Fibroblast of skin of left quadriceps (primary cell): Measurements from ENCODE around the gene NKAIN4.

ENCODE experiments used
- DNase-seq, 2 experiments: peaks; one replicate each; pipeline ENCODE4 v3.0.0-alpha.2; 2013; ENCODE audit warnings: low read depth in 2 of 2

The NKAIN4 gene

DNA sequence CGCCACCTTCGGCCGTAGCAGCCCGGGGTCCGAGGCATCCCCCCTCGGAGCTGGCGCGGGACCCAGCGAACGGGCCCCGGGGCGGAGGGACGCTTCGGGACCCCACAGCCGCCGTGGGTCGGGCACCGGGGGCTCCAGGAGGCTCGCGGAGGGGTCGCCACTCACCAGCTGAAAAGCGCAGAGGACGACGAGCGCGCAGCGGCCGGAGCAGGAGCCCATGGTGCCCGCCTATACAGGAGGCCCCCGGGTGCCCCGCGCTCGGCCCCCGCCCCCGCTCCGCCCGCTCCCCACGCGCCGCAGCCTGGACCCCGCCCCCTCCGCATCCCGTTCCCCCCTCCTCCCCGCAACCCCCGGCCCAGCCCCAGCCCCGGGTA is at the start of gene NKAIN4:
TSS of gene NKAIN4 (minus strand) at position 232 of the 374 bp plus-strand sequence. CDS start at position 219, 13 bp downstream.
- no peak for DNase-seq

DNA sequence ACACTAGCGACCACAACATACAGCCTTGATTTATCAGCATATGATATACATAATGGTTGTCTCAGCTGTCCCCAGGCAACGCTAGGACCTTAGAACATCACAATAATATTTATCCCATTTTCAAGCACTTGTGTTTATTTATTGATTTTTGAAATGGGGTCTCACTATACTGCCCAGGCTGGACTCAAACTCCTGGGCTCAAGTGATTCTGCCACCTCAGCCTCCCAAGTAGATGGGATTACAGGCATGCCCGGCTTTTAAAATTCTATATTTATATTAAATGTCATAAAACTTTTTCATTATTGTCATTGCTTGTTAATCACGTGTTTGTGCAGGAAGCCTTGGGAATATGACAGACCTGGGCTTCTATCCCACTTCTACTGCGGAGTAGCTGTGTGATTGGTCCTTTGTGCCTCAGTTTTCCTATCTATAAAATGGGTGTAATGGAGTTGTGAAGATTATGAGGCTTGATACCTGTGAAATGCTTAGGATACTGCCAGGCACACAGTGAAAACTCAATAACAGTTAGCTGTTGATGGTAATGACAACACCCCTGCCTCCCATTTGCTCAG is 48.9 kb upstream of the NKAIN4 start:
- no peak for DNase-seq

DNA sequence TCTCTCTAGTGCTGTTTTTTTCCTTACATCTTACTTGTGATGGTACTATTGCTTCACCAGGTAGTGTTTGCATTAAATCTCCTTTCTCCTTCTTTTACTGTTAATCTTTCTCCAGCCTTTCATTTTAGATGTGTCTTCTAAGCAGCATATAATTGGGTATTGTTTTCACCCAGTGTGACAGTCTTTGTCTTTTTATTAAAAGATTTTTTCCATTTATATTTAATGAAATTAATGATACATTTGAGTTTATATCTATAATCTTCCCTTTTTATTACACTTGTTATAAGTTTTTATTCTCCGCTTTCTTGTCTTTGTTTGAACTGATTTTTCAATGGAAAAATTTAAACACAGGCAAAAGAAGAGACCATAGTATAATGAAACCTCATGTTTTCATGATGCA is 47.4 kb upstream of the NKAIN4 start:
- DNase-seq = no peak

DNA sequence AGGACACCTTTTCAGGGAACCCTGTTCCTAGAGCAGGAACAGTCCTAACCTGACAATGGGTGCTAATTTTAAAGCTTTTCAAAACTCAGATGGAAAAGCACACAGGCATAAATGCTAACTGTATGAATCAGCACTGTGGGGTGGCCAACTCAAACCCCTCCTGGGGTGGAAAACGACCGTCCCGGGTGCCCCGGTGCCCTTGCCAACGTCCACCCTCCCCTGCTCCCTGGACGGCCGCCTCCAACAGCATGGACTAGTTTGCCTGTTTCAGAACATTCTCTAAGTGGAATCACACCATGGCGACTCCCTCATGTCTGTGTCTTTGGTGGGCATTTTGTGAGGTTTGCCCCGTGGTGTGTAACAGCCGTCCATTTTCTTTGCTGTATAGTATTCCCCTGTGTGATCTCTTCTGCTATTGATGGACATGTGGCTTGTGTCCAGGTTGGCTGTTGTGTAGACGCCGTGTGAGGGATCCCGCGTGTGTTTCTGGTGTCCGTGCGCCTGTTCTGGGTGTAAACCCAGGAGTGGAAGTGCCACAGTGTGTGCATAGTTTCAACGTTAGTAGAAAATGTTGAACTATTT is 44.6 kb upstream of the NKAIN4 start:
- no peak for DNase-seq

DNA sequence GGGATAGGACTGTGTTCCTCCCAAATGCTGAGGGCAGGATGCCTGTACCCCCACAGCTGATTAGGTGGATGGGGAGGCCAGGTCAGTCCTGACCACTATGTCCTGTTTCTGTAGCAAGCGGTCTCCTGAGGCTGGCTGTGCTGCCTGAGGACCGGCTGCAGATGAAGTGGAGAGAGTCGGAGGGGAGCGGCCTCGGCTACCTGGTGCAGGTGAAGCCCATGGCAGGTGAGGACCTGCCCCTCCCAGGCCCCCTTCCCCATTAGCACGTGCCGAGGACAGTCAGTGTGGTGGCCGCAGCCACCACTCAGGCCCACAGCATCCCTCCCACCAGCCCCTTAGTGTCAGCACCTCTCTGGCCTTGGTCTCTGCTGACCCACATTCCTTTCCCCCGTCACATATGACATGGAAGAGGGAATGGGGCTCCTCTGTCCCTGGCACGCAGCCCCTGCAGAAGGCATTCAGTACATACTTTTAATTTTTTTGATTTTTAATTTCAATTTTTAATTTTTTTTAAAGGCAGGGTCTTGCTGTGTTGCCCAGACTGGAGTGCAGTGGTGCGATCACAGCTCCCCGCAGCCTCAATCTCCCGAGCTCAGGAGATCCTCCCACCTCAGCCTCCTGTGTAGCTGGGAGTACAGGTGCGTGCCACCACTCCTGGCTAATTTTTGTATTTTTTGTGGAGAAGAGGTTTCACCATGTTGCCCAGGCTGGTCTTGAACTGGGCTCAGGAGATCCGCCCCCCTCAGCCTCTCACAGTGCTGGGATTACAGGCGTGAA is 43.7 kb upstream of the NKAIN4 start:
- DNase-seq = no peak

DNA sequence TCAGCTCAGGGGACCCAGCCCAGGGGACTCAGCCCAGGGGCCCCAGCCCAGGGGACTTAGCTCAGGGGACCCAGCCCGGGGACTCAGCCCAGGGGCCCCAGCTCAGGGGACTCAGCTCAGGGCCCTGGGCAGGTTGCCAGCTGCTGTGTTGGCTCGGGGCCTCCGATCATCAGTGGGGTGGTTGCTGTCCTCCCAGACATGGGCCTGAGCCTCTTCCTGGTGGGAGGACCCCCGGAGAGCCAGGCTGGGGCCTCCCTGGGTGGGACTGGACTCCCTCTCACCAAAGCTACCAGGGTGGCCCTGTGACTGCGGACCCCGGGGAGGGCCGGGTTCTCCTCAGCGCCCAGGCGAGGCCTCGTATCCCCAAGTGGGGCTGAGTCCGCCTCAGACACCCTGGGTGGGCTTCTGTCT is 43.1 kb upstream of the NKAIN4 start:
- DNase-seq = no peak

DNA sequence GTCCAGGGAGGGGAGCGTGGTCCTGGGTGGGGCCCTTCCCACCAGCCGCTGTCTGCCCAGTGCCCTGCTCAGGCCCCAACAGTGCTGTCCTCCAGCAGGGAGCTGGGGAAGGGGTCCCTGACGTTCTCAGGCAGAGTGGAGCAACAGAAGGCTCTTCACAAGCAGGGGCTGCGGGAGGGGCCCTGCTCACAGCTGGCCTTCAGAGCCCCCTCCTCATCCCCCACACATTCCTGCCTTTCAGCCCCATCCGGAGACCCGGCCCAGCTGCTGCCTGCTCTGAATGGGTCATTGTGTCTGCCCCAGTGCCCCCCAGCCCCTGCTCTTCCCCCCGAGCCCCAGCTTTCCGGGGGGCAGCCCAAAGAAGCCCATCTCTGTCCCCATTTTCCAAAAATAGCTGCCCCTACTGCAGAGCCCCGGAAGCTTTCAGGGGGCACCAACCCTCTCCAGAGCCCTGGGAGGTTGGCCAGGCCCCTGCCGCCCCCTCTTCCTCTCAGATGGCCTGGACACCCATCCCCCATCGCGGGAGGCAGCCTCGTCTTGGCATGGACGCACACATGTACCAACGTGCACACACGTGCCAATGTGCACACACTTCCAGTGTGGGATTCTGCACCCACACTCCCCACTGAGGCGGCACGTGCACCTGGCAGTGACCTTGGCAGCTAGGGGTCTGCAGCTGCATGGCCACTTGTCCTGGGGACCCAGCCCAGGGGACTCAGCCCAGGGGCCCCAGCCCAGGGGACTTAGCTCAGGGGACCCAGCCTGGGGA is 42.5 kb upstream of the NKAIN4 start:
- DNase-seq = no peak

DNA sequence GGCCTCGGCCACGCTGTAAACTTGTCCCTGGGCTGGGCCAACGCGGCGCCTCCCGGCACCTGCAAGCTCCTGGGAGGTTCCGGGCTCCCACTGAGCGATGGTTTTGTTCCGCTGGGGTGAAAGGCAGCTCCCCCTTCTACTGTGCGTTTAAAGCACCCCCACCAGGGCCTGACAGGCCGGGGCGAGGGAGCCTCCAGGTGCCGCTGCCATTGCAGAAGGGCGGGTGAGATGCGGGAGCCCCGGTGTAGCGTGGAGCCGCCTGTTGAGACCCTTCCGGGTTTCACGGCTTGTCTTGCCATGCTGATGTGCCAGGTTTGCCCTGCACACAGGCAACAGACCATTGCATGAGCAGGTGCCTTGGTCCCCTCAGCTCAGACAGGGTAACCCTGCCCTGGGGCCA is 41.6 kb upstream of the NKAIN4 start:
- DNase-seq = no peak

DNA sequence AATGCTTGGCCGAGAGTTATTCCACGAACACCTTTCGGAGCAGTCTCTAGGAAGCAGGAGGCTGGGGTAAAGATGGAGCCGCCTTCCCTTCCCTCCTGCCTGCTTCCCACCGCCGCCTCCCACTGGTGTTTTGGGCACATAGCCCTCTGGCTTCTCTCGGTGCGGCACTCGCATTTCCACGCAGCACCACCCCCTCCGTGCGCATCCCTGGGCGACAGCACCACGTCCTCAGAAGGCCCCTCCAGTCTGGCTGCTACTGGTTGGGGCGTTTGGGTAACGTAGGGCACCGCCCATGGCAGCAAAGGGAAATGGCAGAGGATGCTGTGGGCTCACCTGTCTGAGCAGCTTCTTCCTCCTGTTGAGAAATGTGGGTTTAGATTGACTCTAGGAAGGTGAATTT is 41.2 kb upstream of the NKAIN4 start:
- no peak for DNase-seq

DNA sequence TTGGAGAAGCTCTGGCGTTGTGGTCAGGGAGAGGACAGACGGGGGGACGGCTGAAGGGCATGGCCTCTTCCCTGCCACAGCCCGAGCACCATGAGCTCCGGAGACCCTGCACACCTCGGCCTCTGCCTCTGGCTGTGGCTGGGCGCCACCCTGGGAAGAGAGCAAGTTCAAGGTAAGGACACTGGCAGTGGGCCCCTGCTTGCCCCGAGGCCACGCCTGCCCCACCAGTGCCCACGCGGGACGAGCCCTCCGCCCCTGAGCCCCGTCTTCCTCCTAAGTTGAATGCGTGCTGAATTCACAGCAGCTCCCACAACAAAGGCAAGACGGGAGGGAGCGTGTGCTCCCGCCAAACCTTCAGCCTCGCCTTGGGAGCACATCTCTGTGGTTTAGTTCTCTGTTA is 40.8 kb upstream of the NKAIN4 start:
- no peak for DNase-seq

DNA sequence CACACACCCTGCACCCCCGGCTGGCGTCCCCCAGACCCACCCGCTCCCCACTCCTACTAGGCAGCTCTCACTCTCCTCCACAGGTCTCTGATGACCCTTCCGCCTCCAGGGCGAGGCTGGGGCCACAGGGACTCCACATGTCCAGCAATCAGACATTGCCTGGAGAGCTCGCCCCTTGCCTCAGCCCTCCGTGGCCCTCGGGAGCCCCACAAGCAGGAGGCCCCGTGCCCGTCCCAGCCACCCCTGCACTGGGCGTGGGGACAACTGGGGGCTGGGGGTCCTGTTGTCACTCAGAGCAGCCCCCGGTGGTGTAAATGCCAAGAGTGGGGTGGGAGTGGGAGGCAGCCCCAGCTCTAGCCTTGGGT is 40.3 kb upstream of the NKAIN4 start:
- no peak for DNase-seq

DNA sequence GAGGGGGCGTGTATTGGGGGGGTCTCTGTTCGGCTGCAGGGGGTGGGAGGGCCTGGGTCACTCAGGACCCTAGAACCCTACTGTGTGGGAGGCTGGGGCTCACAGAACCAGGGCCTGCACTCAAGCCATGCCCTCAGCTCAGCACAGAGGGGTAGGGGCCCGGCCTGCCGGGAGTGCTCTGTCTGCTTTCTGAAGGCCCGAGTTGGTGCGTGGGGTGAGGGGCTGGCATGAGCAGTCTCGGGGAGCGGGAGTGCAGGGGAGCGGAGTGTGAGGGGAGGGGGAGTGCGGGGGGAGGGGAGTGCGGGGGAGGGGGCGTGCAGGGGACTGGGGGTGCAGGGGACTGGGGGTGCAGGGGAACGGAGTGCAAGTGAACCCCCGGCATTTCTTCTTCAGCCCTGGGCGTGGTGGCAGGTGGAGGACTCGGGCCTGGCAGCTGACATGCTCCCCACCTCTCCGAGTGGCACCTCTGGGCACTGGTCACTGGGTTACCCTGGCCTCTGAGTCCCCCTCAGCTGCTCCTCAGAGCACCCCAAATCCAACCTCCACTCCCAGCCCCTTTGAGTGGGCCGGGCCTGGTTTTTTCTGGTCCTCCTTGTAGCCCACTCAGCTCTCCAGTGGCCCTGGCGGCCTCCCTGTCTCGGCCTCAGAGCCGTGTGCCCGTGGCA is 39.7 kb upstream of the NKAIN4 start:
- no peak for DNase-seq

DNA sequence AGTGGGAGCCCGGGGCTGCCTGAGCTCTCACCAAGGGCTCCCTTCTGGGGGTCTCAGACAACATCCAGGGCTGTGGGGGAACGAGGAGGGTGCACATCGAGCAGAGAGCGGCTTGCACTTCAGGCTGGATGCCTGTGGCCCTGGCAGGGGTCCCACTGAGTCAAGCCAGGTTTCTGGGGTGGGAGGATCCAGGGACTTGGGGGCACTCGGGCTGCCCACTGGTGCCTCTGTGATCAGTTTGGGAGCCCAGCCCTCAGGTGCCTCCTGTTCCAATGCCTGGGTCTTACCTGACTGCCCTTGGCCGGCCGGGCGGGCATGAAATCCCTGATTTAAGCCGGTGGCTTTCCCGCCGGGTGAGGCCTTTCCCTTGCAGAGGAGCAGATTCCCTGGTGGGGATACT is 39.2 kb upstream of the NKAIN4 start:
- DNase-seq = no peak

DNA sequence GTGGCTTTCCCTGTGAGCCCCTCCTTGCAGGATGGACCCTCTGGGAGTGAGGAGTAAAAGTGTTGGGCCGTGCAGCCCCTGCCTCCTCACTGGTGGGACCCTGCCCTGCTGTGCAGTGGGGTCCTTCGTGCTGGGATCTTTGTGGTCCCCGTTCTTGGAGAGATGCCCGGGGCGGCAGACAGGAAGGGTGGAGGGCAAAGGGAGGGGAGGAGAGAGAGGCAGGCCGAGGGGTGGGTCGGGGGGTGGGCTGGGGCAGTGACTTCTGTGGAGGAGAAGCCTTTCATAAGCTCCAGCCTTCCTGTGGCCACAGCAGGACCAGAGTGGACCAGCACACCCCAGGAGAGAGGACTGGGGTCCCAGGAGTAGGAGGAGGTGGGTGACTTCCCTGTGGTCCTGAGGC is 38.6 kb upstream of the NKAIN4 start, which contains the start of gene COL20A1:
TSS of gene COL20A1 (plus strand) at position 283 of the 400 bp plus-strand sequence. CDS start 1,922 bp downstream, outside the sequence.
- no peak for DNase-seq

DNA sequence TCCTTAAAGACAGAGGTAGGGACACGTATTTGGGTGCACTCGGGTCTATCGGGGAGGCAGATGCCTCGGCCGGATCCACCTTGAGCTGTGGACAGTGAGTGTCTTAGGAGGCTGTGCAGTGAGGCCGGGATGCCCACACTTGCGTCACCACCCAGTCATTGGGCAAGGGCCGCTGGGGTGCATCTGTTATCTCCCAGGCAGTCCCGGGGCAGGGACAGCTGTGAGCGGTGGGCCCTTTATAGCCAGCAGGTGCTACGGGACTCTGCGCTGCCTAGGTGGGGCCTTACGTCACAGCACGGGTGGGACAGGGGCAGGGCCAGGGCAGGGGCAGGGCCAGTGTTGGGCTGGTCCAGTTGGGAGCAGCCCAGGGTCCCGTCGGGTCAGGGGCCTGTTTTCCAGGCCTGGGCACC is 38.0 kb upstream of the NKAIN4 start:
- DNase-seq = no peak

DNA sequence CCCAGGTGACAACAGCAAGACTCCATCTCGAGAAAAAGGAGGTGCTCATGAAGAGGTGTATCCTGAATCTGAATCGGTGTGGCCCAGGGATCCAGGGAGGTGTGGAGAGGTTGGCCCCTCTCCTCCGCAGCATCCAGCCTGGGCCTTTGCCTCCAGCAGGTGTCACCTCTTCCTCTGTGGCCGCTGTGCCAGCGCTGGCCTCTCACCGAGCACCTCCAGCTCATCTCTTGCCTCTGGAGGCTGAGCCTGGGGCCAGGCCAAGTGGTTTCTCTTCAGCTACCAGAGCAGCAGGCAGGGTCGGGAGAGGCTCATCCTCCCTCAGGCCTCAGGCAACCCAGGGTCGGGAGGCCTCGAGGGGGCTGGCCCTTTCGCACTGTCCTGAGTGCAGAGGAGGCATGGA is 37.5 kb upstream of the NKAIN4 start:
- DNase-seq = no peak

DNA sequence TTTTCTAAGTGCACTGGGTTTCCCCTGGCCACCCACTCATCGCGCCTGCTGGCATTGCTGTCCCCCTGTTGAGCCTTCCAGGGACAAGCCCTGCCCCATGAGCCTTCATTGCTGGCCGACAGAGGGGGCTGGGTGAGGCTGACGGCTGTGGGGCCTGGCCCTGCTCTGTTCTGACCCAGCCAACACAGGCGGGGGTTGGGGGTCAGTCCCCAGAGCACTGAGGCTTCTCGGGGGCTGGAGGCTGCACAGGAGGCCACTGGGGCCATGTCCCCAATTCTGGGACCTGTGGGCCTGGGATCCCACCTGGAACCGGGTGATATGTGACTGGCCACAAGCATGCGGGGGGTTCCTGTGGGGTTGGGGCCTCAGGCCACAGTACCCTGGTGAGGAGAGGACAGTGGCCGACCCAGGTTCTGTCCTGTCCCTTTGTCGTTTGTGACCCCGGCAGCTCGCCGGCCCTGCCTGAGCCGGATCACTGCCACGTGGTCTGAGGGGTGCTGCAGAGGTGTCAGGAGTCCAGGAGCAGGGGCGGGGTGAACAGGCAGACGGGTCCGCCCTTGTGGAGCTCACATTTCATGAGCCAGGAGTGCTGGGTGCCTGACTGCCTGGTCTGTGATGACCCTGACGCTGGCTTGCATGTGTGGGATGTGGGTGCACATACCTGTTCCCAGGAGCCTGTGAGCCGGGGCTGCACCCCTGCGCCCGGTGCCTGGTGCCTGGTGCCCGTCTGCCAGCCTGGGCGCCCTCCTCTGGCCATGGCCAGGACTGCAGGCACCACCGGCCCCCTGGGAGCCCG is 36.6 kb upstream of the NKAIN4 start:
- DNase-seq = peak in 1 of 2 experiments; percentile 4

DNA sequence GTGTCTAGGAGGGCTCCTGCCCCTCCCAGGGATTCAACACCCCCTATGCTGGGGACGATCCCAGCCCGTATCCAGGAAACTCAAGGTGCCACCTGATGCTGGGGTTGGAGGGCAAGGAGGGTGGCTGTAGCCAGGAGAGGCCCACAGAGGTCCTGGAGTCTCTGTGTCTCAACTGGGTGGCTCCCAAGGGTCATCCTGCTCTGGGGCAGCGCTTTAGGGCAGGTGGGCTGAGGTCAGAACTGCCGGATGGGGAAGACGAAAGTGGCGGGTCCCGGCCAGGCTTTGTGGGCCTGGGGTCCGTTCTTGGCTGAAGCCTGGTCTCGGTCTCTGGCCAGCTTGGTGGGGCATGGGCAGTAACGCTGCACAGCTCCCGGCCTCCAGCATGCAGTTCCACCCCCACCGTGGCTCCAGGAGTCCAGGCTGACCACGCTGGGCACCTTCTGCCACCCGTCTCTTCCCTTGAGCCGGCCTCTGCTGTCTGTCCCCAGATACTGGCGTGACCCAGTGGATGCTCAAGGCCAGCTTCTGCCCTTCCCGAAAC is 35.9 kb upstream of the NKAIN4 start:
- no peak for DNase-seq

DNA sequence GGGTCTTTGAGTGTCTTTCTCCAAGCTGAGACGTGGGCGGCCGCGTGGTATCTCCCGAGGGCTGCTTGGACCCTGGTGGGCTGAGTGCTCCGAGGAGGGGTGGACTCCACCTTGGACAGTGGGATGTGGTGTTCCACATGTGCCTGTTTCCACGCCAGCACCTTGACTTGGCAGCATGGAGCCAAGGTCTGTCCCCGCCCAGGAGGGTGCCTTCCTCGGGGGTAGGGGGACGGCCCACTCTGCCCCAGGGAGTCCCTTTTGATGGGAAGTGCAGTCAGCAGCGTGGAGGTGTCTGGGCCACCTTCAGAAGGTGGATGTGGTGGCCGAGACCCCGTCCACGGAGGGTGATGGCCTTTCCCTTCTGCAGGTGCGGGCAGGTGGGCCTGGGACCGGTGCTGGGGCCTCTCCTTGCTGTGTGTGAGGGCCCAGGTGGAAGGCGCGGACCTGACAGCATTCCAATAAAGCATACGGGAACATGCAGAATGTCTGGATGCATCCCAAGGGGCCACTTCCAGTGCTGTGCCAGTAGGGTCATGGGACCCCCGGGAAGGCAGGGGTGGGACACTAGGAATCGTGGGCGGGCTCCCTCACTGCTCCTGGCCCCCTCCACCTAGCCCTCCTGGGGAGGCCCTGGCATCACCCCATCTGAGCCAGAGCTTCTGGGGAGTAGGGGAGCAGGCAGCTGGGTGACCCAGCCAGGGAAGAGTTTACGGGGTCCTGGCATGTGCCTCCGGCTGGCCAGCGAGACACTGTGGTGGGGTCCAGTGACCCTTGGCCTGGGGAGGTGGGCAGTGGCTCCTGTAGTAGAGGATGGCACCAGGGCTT is 35.3 kb upstream of the NKAIN4 start:
- no peak for DNase-seq
